HEK293 (cell line): ENCODE results near the gene RFX2.

ENCODE experiments used
- ATF2 ChIP-seq: fragments of 450-650 bp; formaldehyde crosslinking; IDR thresholded peaks from 2 replicates; pipeline ENCODE4 v1.5.1; 2016; ENCODE audit warnings: missing biosample characterization, missing genetic modification characterization, low read depth
- CTCF ChIP-seq: fragments of 450-650 bp; formaldehyde crosslinking; IDR thresholded peaks from 2 replicates; pipeline ENCODE4 v1.5.1; 2016; ENCODE audit warnings: missing biosample characterization, missing genetic modification characterization
- SP2 ChIP-seq: fragments of 450-650 bp; formaldehyde crosslinking; IDR thresholded peaks from 2 replicates; pipeline ENCODE4 v1.5.1; 2016; ENCODE audit warnings: missing biosample characterization, missing genetic modification characterization
- ZBTB7A ChIP-seq: fragments of 450-650 bp; formaldehyde crosslinking; IDR thresholded peaks from 2 replicates; pipeline ENCODE4 v1.5.1; 2016; ENCODE audit warnings: low read depth, missing biosample characterization, missing genetic modification characterization
- ZNF121 ChIP-seq: fragments of 450-650 bp; formaldehyde crosslinking; IDR thresholded peaks from 2 replicates; pipeline ENCODE4 v1.5.1; 2016; ENCODE audit warnings: missing biosample characterization, missing genetic modification characterization
- ZNF184 ChIP-seq: fragments of 450-650 bp; IDR thresholded peaks from 2 replicates; pipeline ENCODE4 v1.5.1; 2018; ENCODE audit warnings: missing biosample characterization, mild to moderate bottlenecking, missing genetic modification characterization
- ZNF48 ChIP-seq: fragments of 450-650 bp; formaldehyde crosslinking; IDR thresholded peaks from 2 replicates; pipeline ENCODE4 v1.5.1; 2016; ENCODE audit warnings: missing biosample characterization, missing genetic modification characterization
- ZNF600 ChIP-seq: fragments of 450-650 bp; formaldehyde crosslinking; IDR thresholded peaks from 2 replicates; pipeline ENCODE4 v1.5.1; 2016; ENCODE audit warnings: missing biosample characterization, missing genetic modification characterization

- TF ChIP-seq CTCF (tag by site-specific recombination) (no peak), ZBTB7A (no peak), ATF2 (tag by site-specific recombination) (no peak), ZNF48 (tag by site-specific recombination) (no peak), ZNF121 (no peak), ZNF184 (tag by site-specific recombination) (no peak), SP2 (tag by site-specific recombination) (no peak), ZNF600 (tag by site-specific recombination) (no peak)
Observed at GRCh38 chr19:6069268-6069791, 41.0 kb downstream of the RFX2 start.
